Peyer's patch (tissue), 4 donors: Measurements from ENCODE around the gene SUSD4. TPM values are rescaled to one million over a fixed set of nuclear protein-coding genes. Genes with fewer than 3 reads are reported as not detected.

ENCODE experiments used
- DNase-seq, 3 donors: peaks; one replicate each; pipeline ENCODE4 v3.0.0-alpha.2; 2017 to 2019
- H3K27ac ChIP-seq, 4 donors: fragments of 200-600 bp; sonication (generic); one replicate each; pipeline ENCODE4 v1.5.1; 2016 to 2019
- H3K27me3 ChIP-seq, 2 donors: fragments of 200-600 bp; sonication (generic); one replicate each; pipeline ENCODE4 v1.5.1; 2019
- H3K36me3 ChIP-seq, 3 donors: fragments of 200-600 bp; sonication (generic); one replicate each; pipeline ENCODE4 v1.5.1; 2016 to 2019
- H3K4me1 ChIP-seq, 4 donors: fragments of 200-600 bp; sonication (generic); one replicate each; pipeline ENCODE4 v1.5.1; 2016 to 2019
- H3K4me3 ChIP-seq, 4 donors: fragments of 200-600 bp; sonication (generic); 1 replicate in 3 of 4; 2 replicates in 1 of 4; pipeline ENCODE4 v1.5.1; 2016 to 2019; ENCODE audit warnings: mild to moderate bottlenecking in 1 of 4
- H3K9me3 ChIP-seq, 4 donors: fragments of 200-600 bp; sonication (generic); one replicate each; pipeline ENCODE4 v1.5.1; 2016 to 2019; ENCODE audit warnings: mild to moderate bottlenecking in 1 of 4
- CTCF ChIP-seq, 6 experiments: fragments of 450-650 bp in 4 of 6; fragments of 200-600 bp in 2 of 6; sonication (generic) in 1 of 6; IDR thresholded peaks; one replicate each; pipeline ENCODE4 v1.5.1; 2017 to 2019; ENCODE audit warnings: antibody characterized with exemption in 6 of 6, mild to moderate bottlenecking in 3 of 6, moderate library complexity in 1 of 6
- POLR2A ChIP-seq, 2 donors: fragments of 450-650 bp; IDR thresholded peaks; one replicate each; pipeline ENCODE4 v1.5.1; 2017; ENCODE audit warnings: antibody characterized with exemption in 2 of 2, mild to moderate bottlenecking in 2 of 2, moderate library complexity in 2 of 2
- total RNA-seq, 4 donors: library from RNA; depleted of rRNA; stranded (reverse); fragments of >200 nt; gene quantifications; one replicate each; pipeline ENCODE4 v1.1.0, GENCODE V29; 2016

Gene SUSD4
- total RNA-seq, 4 donors from 2014 or later = 0.54 TPM; not detected in 3

GRCh38 chr1:223234534-223234933 is 129.4 kb downstream of the SUSD4 start:
- TF ChIP-seq CTCF (IDR thresholded peaks at IDR 0.05) (no peak), POLR2A (IDR thresholded peaks at IDR 0.05) (no peak)
- Histone ChIP-seq H3K4me1 (no peaks in the 10 kb centered on the region), H3K9me3 (no peaks in the 10 kb centered on the region), H3K27me3 (no peaks in the 10 kb centered on the region), H3K4me3 (no peak overlapping the region), H3K27ac (no peak overlapping the region), H3K36me3 (no peaks in the 10 kb centered on the region)
- DNase-seq = no peak

- DNase-seq = no peak
- no peaks in the 10 kb centered on the region for H3K9me3 ChIP-seq
- H3K27me3 ChIP-seq = no peaks in the 10 kb centered on the region
- no peak overlapping the region for H3K4me3 ChIP-seq
- H3K36me3 ChIP-seq = no peaks in the 10 kb centered on the region
- H3K4me1 ChIP-seq = no peaks in the 10 kb centered on the region
- no peak overlapping the region for H3K27ac ChIP-seq
- TF ChIP-seq CTCF (IDR thresholded peaks at IDR 0.05) = no peak
- no peak for TF ChIP-seq POLR2A (IDR thresholded peaks at IDR 0.05)
Observed at GRCh38 chr1:223234170-223234514, 129.8 kb downstream of the SUSD4 start.

- TF ChIP-seq POLR2A (IDR thresholded peaks at IDR 0.05) = no peak
- no peak for TF ChIP-seq CTCF (IDR thresholded peaks at IDR 0.05)
- Histone ChIP-seq H3K27me3 (no peaks in the 10 kb centered on the region), H3K27ac (no peak overlapping the region), H3K4me3 (no peak overlapping the region), H3K4me1 (no peaks in the 10 kb centered on the region), H3K9me3 (no peaks in the 10 kb centered on the region), H3K36me3 (no peaks in the 10 kb centered on the region)
- no peak for DNase-seq
Observed at GRCh38 chr1:223233410-223234169, 130.4 kb downstream of the SUSD4 start.

GRCh38 chr1:223233019-223233409 is 131.0 kb downstream of the SUSD4 start:
- Histone ChIP-seq H3K9me3 (no peaks in the 10 kb centered on the region), H3K36me3 (no peaks in the 10 kb centered on the region), H3K27me3 (no peaks in the 10 kb centered on the region), H3K4me3 (no peak overlapping the region), H3K4me1 (no peaks in the 10 kb centered on the region), H3K27ac (no peak overlapping the region)
- no peak for DNase-seq
- no peak for TF ChIP-seq CTCF (IDR thresholded peaks at IDR 0.05)
- TF ChIP-seq POLR2A (IDR thresholded peaks at IDR 0.05) = no peak

GRCh38 chr1:223231581-223231980 is 132.4 kb downstream of the SUSD4 start:
- TF ChIP-seq CTCF (IDR thresholded peaks at IDR 0.05) (no peak), POLR2A (IDR thresholded peaks at IDR 0.05) (no peak)

More at GRCh38 chr1:223231581-223231980, 132.4 kb downstream of the SUSD4 start:
- no peaks in the 10 kb centered on the region for H3K4me1 ChIP-seq
- no peaks in the 10 kb centered on the region for H3K9me3 ChIP-seq
- no peaks in the 10 kb centered on the region for H3K36me3 ChIP-seq
- H3K4me3 ChIP-seq = no peak overlapping the region
- H3K27ac ChIP-seq = no peak overlapping the region
- no peak for DNase-seq
- H3K27me3 ChIP-seq = no peaks in the 10 kb centered on the region
